SK-N-SH treated with all-trans-retinoic acid at 6 μM for 48 hours (cell line): Measurements from ENCODE around the gene TMEM141.
A peak's percentile ranks its signal among the peaks of the same experiment; 100 is the strongest.

ENCODE experiments used
- ATAC-seq: fragments of 200-7000 bp; cut with Tn5 transposase; 3 replicates; pipeline ENCODE4 v1.9.1; 2020; ENCODE audit warnings: mild to moderate bottlenecking, moderate library complexity
- ARNTL ChIP-seq: fragments of 450-650 bp; formaldehyde crosslinking; IDR thresholded peaks from 2 replicates; pipeline ENCODE4 v1.5.0; 2020; ENCODE audit warnings: low read depth, mild to moderate bottlenecking, moderate library complexity, borderline replicate concordance
- BACH2 ChIP-seq: fragments of 250-450 bp; sonication (Bioruptor Pico); IDR thresholded peaks from 2 replicates; pipeline ENCODE4 v1.9.0; 2021; ENCODE audit warnings: mild to moderate bottlenecking, borderline replicate concordance
- CSDC2 ChIP-seq: fragments of 250-450 bp; sonication (Bioruptor Pico); IDR thresholded peaks from 2 replicates; pipeline ENCODE4 v1.5.0; 2020; ENCODE audit warnings: mild to moderate bottlenecking, moderate library complexity
- ESRRG ChIP-seq: fragments of 250-450 bp; sonication (Bioruptor Pico); IDR thresholded peaks from 2 replicates; pipeline ENCODE4 v1.6.1; 2021; ENCODE audit warnings: mild to moderate bottlenecking
- GLIS3 ChIP-seq: fragments of 250-450 bp; sonication (Bioruptor Pico); IDR thresholded peaks from 2 replicates; pipeline ENCODE4 v1.5.0; 2020; ENCODE audit warnings: mild to moderate bottlenecking, moderate library complexity
- ISL1 ChIP-seq: fragments of 250-450 bp; sonication (Bioruptor Pico); IDR thresholded peaks from 2 replicates; pipeline ENCODE4 v2.1.2; 2022; ENCODE audit warnings: mild to moderate bottlenecking, moderate library complexity
- OSR1 ChIP-seq: fragments of 250-450 bp; sonication (Bioruptor Pico); IDR thresholded peaks from 2 replicates; pipeline ENCODE4 v1.8.0; 2022; ENCODE audit warnings: moderate library complexity, mild to moderate bottlenecking, inconsistent platforms
- PPARA ChIP-seq: fragments of 250-450 bp; sonication (Bioruptor Pico); IDR thresholded peaks from 2 replicates; pipeline ENCODE4 v1.5.0; 2020; ENCODE audit warnings: mild to moderate bottlenecking, borderline replicate concordance
- RARB ChIP-seq: fragments of 250-450 bp; sonication (Bioruptor Pico); IDR thresholded peaks from 2 replicates; pipeline ENCODE4 v1.8.0; 2021; ENCODE audit warnings: mild to moderate bottlenecking, moderate library complexity
- SNAI2 ChIP-seq: fragments of 250-450 bp; sonication (Bioruptor Pico); IDR thresholded peaks from 2 replicates; pipeline ENCODE4 v1.5.0; 2020; ENCODE audit warnings: mild to moderate bottlenecking, moderate library complexity
- TOX ChIP-seq: fragments of 250-450 bp; sonication (Bioruptor Pico); IDR thresholded peaks from 2 replicates; pipeline ENCODE4 v1.8.0; 2021; ENCODE audit warnings: mild to moderate bottlenecking, moderate library complexity, borderline replicate concordance
- ZC3H10 ChIP-seq: fragments of 250-450 bp; sonication (Bioruptor Pico); IDR thresholded peaks from 2 replicates; pipeline ENCODE4 v1.5.1; 2021; ENCODE audit warnings: mild to moderate bottlenecking, moderate library complexity
- ZFP3 ChIP-seq: fragments of 250-450 bp; sonication (Bioruptor Pico); IDR thresholded peaks from 2 replicates; pipeline ENCODE4 v1.5.0; 2020; ENCODE audit warnings: mild to moderate bottlenecking, moderate library complexity
- ZFP30 ChIP-seq: fragments of 450-650 bp; formaldehyde crosslinking; IDR thresholded peaks from 2 replicates; pipeline ENCODE4 v1.5.0; 2022; ENCODE audit warnings: mild to moderate bottlenecking, moderate library complexity
- ZNF8 ChIP-seq: fragments of 450-650 bp; formaldehyde crosslinking; IDR thresholded peaks from 2 replicates; pipeline ENCODE4 v1.5.0; 2020; ENCODE audit warnings: mild to moderate bottlenecking, moderate library complexity
- TF ChIP-seq, protein P1 (sequence below): fragments of 250-450 bp; sonication (Bioruptor Pico); IDR thresholded peaks from 2 replicates; pipeline ENCODE4 v1.5.0; 2020; ENCODE audit warnings: mild to moderate bottlenecking, moderate library complexity
- TF ChIP-seq, protein P2 (sequence below): fragments of 250-450 bp; sonication (Bioruptor Pico); IDR thresholded peaks from 2 replicates; pipeline ENCODE4 v1.5.1; 2020; ENCODE audit warnings: low read depth, mild to moderate bottlenecking, moderate library complexity
- TF ChIP-seq, protein P3 (sequence below): fragments of 250-450 bp; sonication (Bioruptor Pico); IDR thresholded peaks from 2 replicates; pipeline ENCODE4 v1.8.0; 2021; ENCODE audit warnings: low read depth, mild to moderate bottlenecking, moderate library complexity, borderline replicate concordance
- TF ChIP-seq, protein P4 (sequence below): fragments of 250-450 bp; sonication (Bioruptor Pico); IDR thresholded peaks from 2 replicates; pipeline ENCODE4 v1.5.1; 2021; ENCODE audit warnings: mild to moderate bottlenecking, moderate library complexity
- TF ChIP-seq, protein P5 (sequence below): fragments of 250-450 bp; sonication (Bioruptor Pico); IDR thresholded peaks from 2 replicates; pipeline ENCODE4 v1.8.0; 2020; ENCODE audit warnings: mild to moderate bottlenecking, moderate library complexity, borderline replicate concordance

TMEM141 gene

DNA sequence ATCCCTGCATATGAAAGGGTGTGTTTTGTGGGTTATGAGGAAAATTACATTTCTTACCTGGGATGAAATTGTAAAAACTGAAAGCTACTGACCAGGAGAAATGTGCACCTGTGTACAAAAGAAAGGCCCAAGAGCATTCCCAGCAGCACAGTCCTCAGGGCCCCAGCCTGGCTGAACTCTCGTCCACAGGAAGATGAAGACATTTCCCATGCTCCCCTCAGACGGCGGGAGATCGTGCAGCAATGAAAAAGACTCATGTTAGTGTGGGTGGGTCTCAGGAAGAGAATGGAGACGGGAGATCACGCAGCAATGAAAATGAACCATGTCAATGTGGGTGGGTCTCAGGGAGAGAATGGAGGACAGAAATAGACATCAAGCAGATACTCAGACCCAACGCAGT, 14.2 kb upstream of the TMEM141 start:
- TF ChIP-seq ESRRG (CRISPR knock-in tag) = no peak
- no peak for TF ChIP-seq TOX (CRISPR knock-in tag)
- no peak for TF ChIP-seq ZC3H10 (CRISPR knock-in tag)
- TF ChIP-seq, protein P1, sequence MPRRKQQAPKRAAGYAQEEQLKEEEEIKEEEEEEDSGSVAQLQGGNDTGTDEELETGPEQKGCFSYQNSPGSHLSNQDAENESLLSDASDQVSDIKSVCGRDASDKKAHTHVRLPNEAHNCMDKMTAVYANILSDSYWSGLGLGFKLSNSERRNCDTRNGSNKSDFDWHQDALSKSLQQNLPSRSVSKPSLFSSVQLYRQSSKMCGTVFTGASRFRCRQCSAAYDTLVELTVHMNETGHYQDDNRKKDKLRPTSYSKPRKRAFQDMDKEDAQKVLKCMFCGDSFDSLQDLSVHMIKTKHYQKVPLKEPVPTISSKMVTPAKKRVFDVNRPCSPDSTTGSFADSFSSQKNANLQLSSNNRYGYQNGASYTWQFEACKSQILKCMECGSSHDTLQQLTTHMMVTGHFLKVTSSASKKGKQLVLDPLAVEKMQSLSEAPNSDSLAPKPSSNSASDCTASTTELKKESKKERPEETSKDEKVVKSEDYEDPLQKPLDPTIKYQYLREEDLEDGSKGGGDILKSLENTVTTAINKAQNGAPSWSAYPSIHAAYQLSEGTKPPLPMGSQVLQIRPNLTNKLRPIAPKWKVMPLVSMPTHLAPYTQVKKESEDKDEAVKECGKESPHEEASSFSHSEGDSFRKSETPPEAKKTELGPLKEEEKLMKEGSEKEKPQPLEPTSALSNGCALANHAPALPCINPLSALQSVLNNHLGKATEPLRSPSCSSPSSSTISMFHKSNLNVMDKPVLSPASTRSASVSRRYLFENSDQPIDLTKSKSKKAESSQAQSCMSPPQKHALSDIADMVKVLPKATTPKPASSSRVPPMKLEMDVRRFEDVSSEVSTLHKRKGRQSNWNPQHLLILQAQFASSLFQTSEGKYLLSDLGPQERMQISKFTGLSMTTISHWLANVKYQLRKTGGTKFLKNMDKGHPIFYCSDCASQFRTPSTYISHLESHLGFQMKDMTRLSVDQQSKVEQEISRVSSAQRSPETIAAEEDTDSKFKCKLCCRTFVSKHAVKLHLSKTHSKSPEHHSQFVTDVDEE (CRISPR knock-in tag) = no peak
- TF ChIP-seq ARNTL = no peak
- ATAC-seq = no peak

DNA sequence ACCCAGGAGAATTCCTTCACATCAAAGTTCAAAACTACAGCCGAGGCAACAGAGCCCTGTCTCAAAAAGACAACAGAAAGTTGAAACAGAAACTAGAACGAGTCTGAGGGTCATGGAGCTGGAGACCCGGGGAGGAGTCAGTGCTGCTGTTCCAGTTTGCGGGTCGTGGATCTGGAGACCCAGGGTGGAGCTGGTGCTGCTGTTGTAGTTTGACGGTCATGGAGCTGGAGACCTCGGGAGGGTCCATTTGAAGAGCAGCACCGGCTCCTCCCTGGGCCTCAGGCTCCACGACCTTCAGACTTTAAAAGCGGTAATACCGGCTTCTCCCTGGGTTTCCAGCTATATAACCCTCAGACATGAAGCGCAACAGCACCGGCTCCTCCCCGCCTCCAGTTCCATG, 13.8 kb upstream of the TMEM141 start:
- no peak for ATAC-seq
- TF ChIP-seq ZNF8 (CRISPR knock-in tag) (no peak), TOX (CRISPR knock-in tag) (no peak), ESRRG (CRISPR knock-in tag) (no peak), PPARA (no peak), ISL1 (CRISPR knock-in tag) (no peak), OSR1 (CRISPR knock-in tag) (no peak), ZFP3 (CRISPR knock-in tag) (no peak), CSDC2 (CRISPR knock-in tag) (no peak), GLIS3 (no peak), RARB (CRISPR knock-in tag) (no peak), SNAI2 (CRISPR knock-in tag) (no peak), ARNTL (no peak), ZC3H10 (CRISPR knock-in tag) (no peak)
- TF ChIP-seq, protein P2, sequence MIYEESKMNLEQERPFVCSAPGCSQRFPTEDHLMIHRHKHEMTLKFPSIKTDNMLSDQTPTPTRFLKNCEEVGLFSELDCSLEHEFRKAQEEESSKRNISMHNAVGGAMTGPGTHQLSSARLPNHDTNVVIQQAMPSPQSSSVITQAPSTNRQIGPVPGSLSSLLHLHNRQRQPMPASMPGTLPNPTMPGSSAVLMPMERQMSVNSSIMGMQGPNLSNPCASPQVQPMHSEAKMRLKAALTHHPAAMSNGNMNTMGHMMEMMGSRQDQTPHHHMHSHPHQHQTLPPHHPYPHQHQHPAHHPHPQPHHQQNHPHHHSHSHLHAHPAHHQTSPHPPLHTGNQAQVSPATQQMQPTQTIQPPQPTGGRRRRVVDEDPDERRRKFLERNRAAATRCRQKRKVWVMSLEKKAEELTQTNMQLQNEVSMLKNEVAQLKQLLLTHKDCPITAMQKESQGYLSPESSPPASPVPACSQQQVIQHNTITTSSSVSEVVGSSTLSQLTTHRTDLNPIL (CRISPR knock-in tag) = no peak
- TF ChIP-seq, protein P3, sequence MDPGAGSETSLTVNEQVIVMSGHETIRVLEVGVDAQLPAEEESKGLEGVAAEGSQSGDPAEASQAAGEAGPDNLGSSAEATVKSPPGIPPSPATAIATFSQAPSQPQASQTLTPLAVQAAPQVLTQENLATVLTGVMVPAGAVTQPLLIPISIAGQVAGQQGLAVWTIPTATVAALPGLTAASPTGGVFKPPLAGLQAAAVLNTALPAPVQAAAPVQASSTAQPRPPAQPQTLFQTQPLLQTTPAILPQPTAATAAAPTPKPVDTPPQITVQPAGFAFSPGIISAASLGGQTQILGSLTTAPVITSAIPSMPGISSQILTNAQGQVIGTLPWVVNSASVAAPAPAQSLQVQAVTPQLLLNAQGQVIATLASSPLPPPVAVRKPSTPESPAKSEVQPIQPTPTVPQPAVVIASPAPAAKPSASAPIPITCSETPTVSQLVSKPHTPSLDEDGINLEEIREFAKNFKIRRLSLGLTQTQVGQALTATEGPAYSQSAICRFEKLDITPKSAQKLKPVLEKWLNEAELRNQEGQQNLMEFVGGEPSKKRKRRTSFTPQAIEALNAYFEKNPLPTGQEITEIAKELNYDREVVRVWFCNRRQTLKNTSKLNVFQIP (CRISPR knock-in tag) = no peak
- TF ChIP-seq, protein P4, sequence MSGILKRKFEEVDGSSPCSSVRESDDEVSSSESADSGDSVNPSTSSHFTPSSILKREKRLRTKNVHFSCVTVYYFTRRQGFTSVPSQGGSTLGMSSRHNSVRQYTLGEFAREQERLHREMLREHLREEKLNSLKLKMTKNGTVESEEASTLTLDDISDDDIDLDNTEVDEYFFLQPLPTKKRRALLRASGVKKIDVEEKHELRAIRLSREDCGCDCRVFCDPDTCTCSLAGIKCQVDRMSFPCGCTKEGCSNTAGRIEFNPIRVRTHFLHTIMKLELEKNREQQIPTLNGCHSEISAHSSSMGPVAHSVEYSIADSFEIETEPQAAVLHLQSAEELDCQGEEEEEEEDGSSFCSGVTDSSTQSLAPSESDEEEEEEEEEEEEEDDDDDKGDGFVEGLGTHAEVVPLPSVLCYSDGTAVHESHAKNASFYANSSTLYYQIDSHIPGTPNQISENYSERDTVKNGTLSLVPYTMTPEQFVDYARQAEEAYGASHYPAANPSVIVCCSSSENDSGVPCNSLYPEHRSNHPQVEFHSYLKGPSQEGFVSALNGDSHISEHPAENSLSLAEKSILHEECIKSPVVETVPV = no peak
- TF ChIP-seq, protein P1 (CRISPR knock-in tag) = no peak
- TF ChIP-seq, protein P5, sequence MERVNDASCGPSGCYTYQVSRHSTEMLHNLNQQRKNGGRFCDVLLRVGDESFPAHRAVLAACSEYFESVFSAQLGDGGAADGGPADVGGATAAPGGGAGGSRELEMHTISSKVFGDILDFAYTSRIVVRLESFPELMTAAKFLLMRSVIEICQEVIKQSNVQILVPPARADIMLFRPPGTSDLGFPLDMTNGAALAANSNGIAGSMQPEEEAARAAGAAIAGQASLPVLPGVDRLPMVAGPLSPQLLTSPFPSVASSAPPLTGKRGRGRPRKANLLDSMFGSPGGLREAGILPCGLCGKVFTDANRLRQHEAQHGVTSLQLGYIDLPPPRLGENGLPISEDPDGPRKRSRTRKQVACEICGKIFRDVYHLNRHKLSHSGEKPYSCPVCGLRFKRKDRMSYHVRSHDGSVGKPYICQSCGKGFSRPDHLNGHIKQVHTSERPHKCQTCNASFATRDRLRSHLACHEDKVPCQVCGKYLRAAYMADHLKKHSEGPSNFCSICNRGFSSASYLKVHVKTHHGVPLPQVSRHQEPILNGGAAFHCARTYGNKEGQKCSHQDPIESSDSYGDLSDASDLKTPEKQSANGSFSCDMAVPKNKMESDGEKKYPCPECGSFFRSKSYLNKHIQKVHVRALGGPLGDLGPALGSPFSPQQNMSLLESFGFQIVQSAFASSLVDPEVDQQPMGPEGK = no peak

DNA sequence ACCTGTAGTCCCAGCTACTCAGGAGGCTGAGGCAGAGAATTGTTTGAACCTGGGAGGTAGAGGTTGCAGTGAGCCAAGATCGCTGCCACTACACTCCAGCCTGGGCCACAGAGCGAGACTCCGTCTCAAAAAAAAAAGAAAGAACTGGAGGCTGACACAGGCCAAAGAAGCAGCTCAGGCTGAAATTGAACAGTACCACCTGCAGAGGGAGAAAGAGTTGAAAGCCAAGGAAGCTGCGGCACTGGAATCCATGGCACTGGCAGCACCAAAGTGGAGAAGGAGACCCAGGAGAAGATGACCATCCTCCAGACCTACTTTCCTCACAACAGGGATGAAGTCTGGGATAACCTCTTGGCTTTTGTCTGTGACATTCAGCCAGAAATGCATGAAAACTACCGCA, 11.3 kb upstream of the TMEM141 start:
- TF ChIP-seq PPARA = no peak
- TF ChIP-seq ZFP3 (CRISPR knock-in tag) = no peak
- no peak for TF ChIP-seq ARNTL
- no peak for TF ChIP-seq ZFP30 (CRISPR knock-in tag)
- no peak for TF ChIP-seq BACH2 (CRISPR knock-in tag)
- TF ChIP-seq, all 23 proteins: peak for 0
- ATAC-seq = peak; percentile 76
